Activated B cell treated with CpG ODN at 0.5 μM for 24 hours (primary cell): ENCODE results near the gene FADS6. TPM values are rescaled to one million over a fixed set of nuclear protein-coding genes. Genes with fewer than 3 reads are reported as not detected.

Experiments used
- ATAC-seq: fragments of 200-7000 bp; cut with Tn5 transposase; one replicate; pipeline ENCODE4 v1.10.0; 2021; ENCODE audit warnings: low read depth, mild to moderate bottlenecking, moderate library complexity
- CTCF ChIA-PET: fragments of 350-600 bp; sonication (Branson Sonifier 250); formaldehyde crosslinking; loops from one replicate; lab custom pipeline; 2021; ENCODE audit warnings: antibody characterized with exemption; lab: Charles Lee
- POLR2A ChIA-PET: fragments of 350-600 bp; sonication (Branson Sonifier 250); formaldehyde crosslinking; loops from one replicate; lab custom pipeline; 2021; ENCODE audit warnings: antibody characterized with exemption; lab: Charles Lee
- DNase-seq: peaks from one replicate; pipeline ENCODE4 v3.0.0; 2022
- H3K27ac Mint-ChIP-seq: one replicate; pipeline ENCODE4 v1.8.0; 2020; ENCODE audit warnings: mixed read lengths
- H3K27me3 Mint-ChIP-seq: one replicate; pipeline ENCODE4 v1.8.0; 2021; ENCODE audit warnings: mixed read lengths
- H3K36me3 Mint-ChIP-seq: one replicate; pipeline ENCODE4 v1.8.0; 2021; ENCODE audit warnings: low read depth, mixed read lengths
- H3K4me1 Mint-ChIP-seq: one replicate; pipeline ENCODE4 v1.8.0; 2021; ENCODE audit warnings: mixed read lengths
- H3K4me3 Mint-ChIP-seq: one replicate; pipeline ENCODE4 v1.8.0; 2020; ENCODE audit warnings: mild to moderate bottlenecking, mixed read lengths
- H3K9me3 Mint-ChIP-seq: one replicate; pipeline ENCODE4 v1.8.0; 2020; ENCODE audit warnings: mixed read lengths
- intact Hi-C: fragments of 100-400 bp; cut with micrococcal nuclease; formaldehyde crosslinking; loops from one replicate; pipeline ENCODE4 v1.15.1; 2024
- total RNA-seq: library from RNA; stranded (reverse); gene quantifications from 2 replicates; pipeline ENCODE4 v1.2.3, GENCODE V29; 2022
- TF ChIP-seq, protein P1 (sequence below): fragments of 200-600 bp; IDR thresholded peaks from one replicate; pipeline ENCODE4 v1.8.0; 2022; ENCODE audit warnings: antibody characterized with exemption, mild to moderate bottlenecking

The FADS6 gene
- total RNA-seq, 1 donor from 2014 or later, result not detected

DNA sequence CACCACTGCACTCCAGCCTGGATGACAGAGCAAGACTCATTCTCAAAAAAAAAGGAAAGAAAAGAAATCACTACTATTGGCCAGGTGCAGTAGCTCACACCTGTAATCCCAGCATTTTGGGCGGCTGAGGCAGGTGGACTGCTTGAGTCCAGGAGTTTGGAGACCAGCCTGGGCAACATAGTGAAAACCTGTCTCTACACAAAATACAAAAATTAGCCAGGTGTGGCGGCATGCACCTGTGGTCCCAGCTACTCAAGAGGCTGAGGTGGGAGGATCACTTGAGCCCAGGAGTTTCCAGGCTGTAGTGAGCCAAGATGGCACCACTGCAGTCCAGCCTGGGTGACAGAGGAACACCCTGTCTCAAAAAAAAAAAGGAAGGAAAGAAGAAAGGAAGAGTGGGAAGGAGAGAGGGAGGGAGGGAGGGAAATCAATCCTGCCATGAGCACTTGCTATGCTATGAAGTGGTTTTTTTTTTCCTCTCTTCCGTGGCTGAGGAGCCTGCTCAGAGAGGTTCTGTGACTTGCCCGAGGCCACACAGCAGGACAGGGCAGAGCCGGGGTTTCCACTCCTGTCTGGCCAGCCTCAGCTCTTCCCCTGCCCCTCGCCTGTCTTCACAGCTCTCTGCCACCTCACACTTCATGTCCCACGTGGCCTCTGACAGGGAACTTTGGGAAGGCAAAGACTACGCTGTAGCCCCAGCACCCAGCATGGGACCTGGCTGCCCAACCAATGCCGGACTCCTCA is 44.6 kb downstream of the FADS6 start:
- no peak for DNase-seq
- ChIA-PET POLR2A (no interaction called here), CTCF (no interaction called here)
- Mint-ChIP-seq H3K27me3 (peaks cover 42% of the 10 kb centered on the region), H3K4me1 (peaks cover 7% of the 10 kb centered on the region), H3K9me3 (no peaks in the 10 kb centered on the region), H3K4me3 (no peak overlapping the region), H3K27ac (no peak overlapping the region), H3K36me3 (no peaks in the 10 kb centered on the region)
- no peak for ATAC-seq
- TF ChIP-seq, protein P1, sequence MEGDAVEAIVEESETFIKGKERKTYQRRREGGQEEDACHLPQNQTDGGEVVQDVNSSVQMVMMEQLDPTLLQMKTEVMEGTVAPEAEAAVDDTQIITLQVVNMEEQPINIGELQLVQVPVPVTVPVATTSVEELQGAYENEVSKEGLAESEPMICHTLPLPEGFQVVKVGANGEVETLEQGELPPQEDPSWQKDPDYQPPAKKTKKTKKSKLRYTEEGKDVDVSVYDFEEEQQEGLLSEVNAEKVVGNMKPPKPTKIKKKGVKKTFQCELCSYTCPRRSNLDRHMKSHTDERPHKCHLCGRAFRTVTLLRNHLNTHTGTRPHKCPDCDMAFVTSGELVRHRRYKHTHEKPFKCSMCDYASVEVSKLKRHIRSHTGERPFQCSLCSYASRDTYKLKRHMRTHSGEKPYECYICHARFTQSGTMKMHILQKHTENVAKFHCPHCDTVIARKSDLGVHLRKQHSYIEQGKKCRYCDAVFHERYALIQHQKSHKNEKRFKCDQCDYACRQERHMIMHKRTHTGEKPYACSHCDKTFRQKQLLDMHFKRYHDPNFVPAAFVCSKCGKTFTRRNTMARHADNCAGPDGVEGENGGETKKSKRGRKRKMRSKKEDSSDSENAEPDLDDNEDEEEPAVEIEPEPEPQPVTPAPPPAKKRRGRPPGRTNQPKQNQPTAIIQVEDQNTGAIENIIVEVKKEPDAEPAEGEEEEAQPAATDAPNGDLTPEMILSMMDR, result no peak
- intact Hi-C loops, result no loop called here

DNA sequence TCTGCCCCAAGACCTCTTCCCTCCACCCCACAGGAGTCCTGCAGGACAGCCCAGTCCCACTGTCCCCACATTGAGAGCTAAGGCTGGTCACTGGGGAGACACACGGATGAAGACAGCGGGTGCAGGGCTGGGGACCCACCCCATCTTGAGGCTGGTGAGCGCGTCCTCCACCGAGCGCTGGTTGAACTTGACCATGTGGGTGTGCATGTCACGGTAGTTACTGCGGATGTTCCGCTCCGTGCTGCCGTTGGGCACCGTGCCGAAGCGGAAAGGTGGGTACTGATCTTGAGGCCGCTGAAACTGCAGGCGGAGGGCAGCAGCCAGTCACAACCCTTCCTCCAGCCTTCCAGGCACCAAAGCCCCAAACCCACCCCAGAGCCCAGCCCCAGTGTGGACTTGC is 46.8 kb downstream of the FADS6 start:
- intact Hi-C loops, result no loop called here

DNA sequence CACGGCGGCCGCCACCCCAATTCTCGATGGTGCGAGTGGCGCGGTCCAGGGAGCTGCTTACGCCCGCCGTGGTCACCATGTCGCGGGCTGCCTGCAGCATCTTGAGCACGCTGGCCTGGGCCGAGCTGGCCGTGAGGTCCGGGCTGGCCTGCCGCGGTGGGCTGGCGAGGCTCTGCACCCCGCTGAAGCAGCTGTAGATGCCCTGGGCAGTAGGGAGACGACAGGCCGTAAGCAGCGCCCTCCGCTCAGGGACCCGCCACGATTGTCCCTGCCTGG is 50.1 kb downstream of the FADS6 start:
- intact Hi-C loops, result no loop called here
- H3K27ac Mint-ChIP-seq, result no peak overlapping the region
- H3K9me3 Mint-ChIP-seq, result no peaks in the 10 kb centered on the region
- POLR2A ChIA-PET, result interaction anchor here (0.6 to 0.7 kb wide), 2 partner anchors 10 to 85 kb away, joined by 3 read pairs; no protein-coding TSS in a partner anchor
- H3K4me1 Mint-ChIP-seq, result peaks cover 23% of the 10 kb centered on the region
- no peaks in the 10 kb centered on the region for H3K36me3 Mint-ChIP-seq
- H3K27me3 Mint-ChIP-seq, result peaks cover 21% of the 10 kb centered on the region
- no peak overlapping the region for H3K4me3 Mint-ChIP-seq
- ATAC-seq (no peak), DNase-seq (no peak)
- TF ChIP-seq, protein P1, result no peak
- CTCF ChIA-PET, result interaction anchor here (0.9 to 2.1 kb wide), 6 partner anchors 10 to 115 kb away, joined by 3 to 14 read pairs (median 4); no protein-coding TSS in a partner anchor

More for the DNA sequence above, 46.8 kb downstream of the FADS6 start:
- ATAC-seq (no peak), DNase-seq (no peak)
- CTCF ChIA-PET, result no interaction called here
- H3K4me1 Mint-ChIP-seq, result peaks cover 12% of the 10 kb centered on the region
- TF ChIP-seq, protein P1, result no peak
- no peaks in the 10 kb centered on the region for H3K9me3 Mint-ChIP-seq
- H3K36me3 Mint-ChIP-seq, result no peaks in the 10 kb centered on the region
- H3K4me3 Mint-ChIP-seq, result no peak overlapping the region
- H3K27me3 Mint-ChIP-seq, result peaks cover 33% of the 10 kb centered on the region
- no peak overlapping the region for H3K27ac Mint-ChIP-seq
- POLR2A ChIA-PET, result no interaction called here

DNA sequence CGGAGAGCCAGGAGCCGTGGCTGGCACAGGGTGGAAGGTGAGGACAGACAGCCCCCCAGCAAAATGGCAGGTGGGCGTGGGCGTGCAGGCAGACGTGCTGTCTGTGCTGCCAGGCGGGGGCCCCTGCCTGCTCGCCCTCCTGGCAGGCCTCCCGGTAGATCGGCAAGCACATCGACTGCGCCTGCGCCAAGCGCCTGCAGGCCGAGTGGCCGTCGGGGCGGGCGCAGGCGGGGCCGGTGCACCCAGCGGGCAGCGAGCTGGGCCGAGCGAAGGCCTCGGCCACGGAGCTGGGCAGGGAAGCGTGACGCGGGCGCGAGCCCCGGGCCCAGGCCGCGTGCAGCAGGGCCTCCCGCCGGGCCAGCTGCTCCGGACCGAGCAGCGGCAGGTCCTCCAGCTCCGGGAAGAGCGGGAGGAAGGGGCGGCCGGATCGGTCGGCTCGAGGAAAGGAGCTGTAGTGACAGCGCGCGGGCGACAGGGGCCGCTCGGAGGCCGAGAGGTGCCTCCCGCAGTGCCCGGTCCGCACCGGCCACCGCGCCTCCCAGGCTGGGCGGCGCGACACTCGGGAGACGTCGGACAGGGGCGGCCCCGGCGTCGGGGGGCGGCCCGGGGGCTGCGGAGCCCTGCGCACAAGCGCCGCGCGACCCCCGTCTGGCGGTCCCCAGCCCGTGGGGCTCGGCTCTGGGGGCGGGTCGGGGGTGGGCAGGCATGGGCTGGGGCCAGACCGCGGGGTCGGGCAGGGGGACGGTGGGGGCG is 50.7 kb downstream of the FADS6 start:
- TF ChIP-seq, protein P1, result no peak
- no peak for DNase-seq
- peak; percentile 64 for ATAC-seq
- Mint-ChIP-seq H3K27ac (no peak overlapping the region), H3K9me3 (no peaks in the 10 kb centered on the region), H3K27me3 (peaks cover 21% of the 10 kb centered on the region), H3K36me3 (no peaks in the 10 kb centered on the region), H3K4me1 (peaks cover 23% of the 10 kb centered on the region), H3K4me3 (no peak overlapping the region)
- POLR2A ChIA-PET, result interaction anchor here (0.6 to 0.7 kb wide), 2 partner anchors 10 to 84 kb away, joined by 3 read pairs; no protein-coding TSS in a partner anchor
- intact Hi-C loops, result no loop called here
- CTCF ChIA-PET, result interaction anchor here (0.9 to 2.1 kb wide), 6 partner anchors 9 to 115 kb away, joined by 3 to 14 read pairs (median 4); no protein-coding TSS in a partner anchor

DNA sequence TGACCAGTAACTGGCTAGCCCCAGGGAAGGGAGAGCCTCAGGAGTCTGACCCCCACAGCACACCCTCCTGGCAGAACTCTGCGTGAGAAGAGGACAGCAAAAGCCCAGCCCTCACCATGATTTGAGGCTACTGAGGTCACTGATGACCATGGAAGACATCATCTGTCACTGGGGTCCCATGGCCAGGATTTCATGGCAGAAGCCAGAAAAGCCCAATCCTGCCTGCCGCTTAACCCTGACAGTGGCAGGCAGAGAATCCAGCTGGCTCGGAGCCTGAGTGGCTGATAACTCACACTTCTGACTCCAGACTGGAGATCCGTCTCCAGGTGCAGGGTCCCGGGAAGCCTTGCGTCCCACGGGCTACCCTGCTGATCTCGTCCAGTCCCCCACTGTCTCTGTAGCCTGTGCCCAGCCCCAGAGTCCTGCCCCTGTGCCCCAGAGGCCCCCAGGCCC is 51.3 kb downstream of the FADS6 start:
- DNase-seq, result no peak
- intact Hi-C loops, result no loop called here
- H3K27me3 Mint-ChIP-seq, result peaks cover 21% of the 10 kb centered on the region
- no peaks in the 10 kb centered on the region for H3K9me3 Mint-ChIP-seq
- no peaks in the 10 kb centered on the region for H3K36me3 Mint-ChIP-seq
- peaks cover 23% of the 10 kb centered on the region for H3K4me1 Mint-ChIP-seq
- no peak overlapping the region for H3K27ac Mint-ChIP-seq
- ChIA-PET CTCF (interaction anchor here (0.9 to 2.1 kb wide), 6 partner anchors 9 to 116 kb away, joined by 3 to 14 read pairs (median 4); no protein-coding TSS in a partner anchor), POLR2A (interaction anchor here (0.6 kb wide), 1 partner anchor 130 kb away, joined by 6 read pairs; no protein-coding TSS in a partner anchor)
- H3K4me3 Mint-ChIP-seq, result no peak overlapping the region
- no peak for ATAC-seq
- TF ChIP-seq, protein P1, result no peak
